H9 (cell line): ENCODE data around the gene FCHSD2. TPM values are rescaled to one million over a fixed set of nuclear protein-coding genes. Genes with fewer than 3 reads are reported as not detected.

ENCODE experiments used
- DNase-seq: peaks from one replicate; pipeline ENCODE4 v3.0.0-alpha.2; 2017
- H2AFZ ChIP-seq: one replicate; pipeline ENCODE4 v1.6.1; 2013; ENCODE audit warnings: mild to moderate bottlenecking, low read length, control low read depth, moderate library complexity
- H2AK5ac ChIP-seq: 2 replicates; pipeline ENCODE4 v1.6.1; 2013; ENCODE audit warnings: low read length, control low read depth, mixed read lengths; ENCODE audit not compliant: insufficient read length
- H2BK120ac ChIP-seq: one replicate; pipeline ENCODE4 v1.6.1; 2013; ENCODE audit warnings: low read depth, mild to moderate bottlenecking, low read length, control low read depth, inconsistent platforms; ENCODE audit not compliant: poor library complexity, severe bottlenecking
- H2BK12ac ChIP-seq: 2 replicates; pipeline ENCODE4 v1.6.1; 2013; ENCODE audit warnings: low read length, control low read depth, mixed read lengths, low read depth; ENCODE audit not compliant: insufficient read length
- H2BK15ac ChIP-seq: 2 replicates; pipeline ENCODE4 v1.6.1; 2013; ENCODE audit warnings: low read depth, low read length, control low read depth
- H2BK20ac ChIP-seq: one replicate; pipeline ENCODE4 v1.6.1; 2013; ENCODE audit warnings: low read depth, mild to moderate bottlenecking, low read length, control low read depth, inconsistent platforms; ENCODE audit not compliant: poor library complexity, severe bottlenecking
- H2BK5ac ChIP-seq: 2 replicates; pipeline ENCODE4 v1.6.1; 2013; ENCODE audit warnings: low read length, control low read depth, mixed read lengths; ENCODE audit not compliant: insufficient read length
- H3K14ac ChIP-seq: 2 replicates; pipeline ENCODE4 v1.6.1; 2013; ENCODE audit warnings: low read length, control low read depth; ENCODE audit not compliant: insufficient read depth
- H3K18ac ChIP-seq: 2 replicates; pipeline ENCODE4 v1.6.1; 2013; ENCODE audit warnings: low read depth, mild to moderate bottlenecking, mixed read lengths, low read length, control low read depth; ENCODE audit not compliant: insufficient read length
- H3K23ac ChIP-seq: 2 replicates; pipeline ENCODE4 v1.6.1; 2013; ENCODE audit warnings: low read length, control low read depth, mixed read lengths, low read depth; ENCODE audit not compliant: insufficient read length
- H3K23me2 ChIP-seq: 2 replicates; pipeline ENCODE4 v1.6.1; 2013; ENCODE audit warnings: low read depth, mild to moderate bottlenecking, mixed read lengths, low read length, control low read depth; ENCODE audit not compliant: insufficient read length, poor library complexity, severe bottlenecking
- H3K27ac ChIP-seq: 2 replicates; pipeline ENCODE4 v1.5.1; 2013; ENCODE audit warnings: low read length, control low read depth, mixed read lengths, low read depth; ENCODE audit not compliant: insufficient read length
- H3K27me3 ChIP-seq: 2 replicates; pipeline ENCODE4 v1.6.1; 2013; ENCODE audit warnings: low read length, control low read depth, inconsistent platforms; ENCODE audit not compliant: insufficient read depth
- H3K4ac ChIP-seq: 2 replicates; pipeline ENCODE4 v1.6.1; 2013; ENCODE audit warnings: low read depth, mild to moderate bottlenecking, control low read depth, inconsistent platforms, low read length, moderate library complexity
- H3K4me1 ChIP-seq: 2 replicates; pipeline ENCODE4 v1.6.1; 2013; ENCODE audit warnings: low read length, control low read depth, inconsistent platforms; ENCODE audit not compliant: insufficient read depth
- H3K4me2 ChIP-seq: 2 replicates; pipeline ENCODE4 v1.6.1; 2013; ENCODE audit warnings: low read length, control low read depth, mixed read lengths; ENCODE audit not compliant: insufficient read length, insufficient read depth
- H3K56ac ChIP-seq: 2 replicates; pipeline ENCODE4 v1.6.1; 2013; ENCODE audit warnings: low read depth, mild to moderate bottlenecking, mixed read lengths, low read length, control low read depth; ENCODE audit not compliant: insufficient read length
- H3K79me1 ChIP-seq: 2 replicates; pipeline ENCODE4 v1.6.1; 2013; ENCODE audit warnings: low read depth, mild to moderate bottlenecking, moderate library complexity, low read length, control low read depth, inconsistent platforms; ENCODE audit not compliant: insufficient read depth, poor library complexity, severe bottlenecking
- H3K79me2 ChIP-seq: 2 replicates; pipeline ENCODE4 v1.6.1; 2013; ENCODE audit warnings: low read length, control low read depth, inconsistent platforms; ENCODE audit not compliant: insufficient read depth
- H3K9ac ChIP-seq: 2 replicates; pipeline ENCODE4 v1.6.1; 2013; ENCODE audit warnings: low read length, control low read depth, mixed read lengths; ENCODE audit not compliant: insufficient read length; ENCODE audit errors: extremely low read depth
- H3K9me3 ChIP-seq: one replicate; pipeline ENCODE4 v1.6.1; 2013; ENCODE audit warnings: low read depth, low read length, inconsistent platforms; ENCODE audit not compliant: control insufficient read depth
- H3T11ph ChIP-seq: one replicate; pipeline ENCODE4 v1.6.1; 2013; ENCODE audit warnings: mild to moderate bottlenecking, low read length, control low read depth, inconsistent platforms
- H4K20me1 ChIP-seq: one replicate; pipeline ENCODE4 v1.6.1; 2013; ENCODE audit not compliant: control insufficient read depth, insufficient read length, insufficient read depth
- H4K5ac ChIP-seq: 2 replicates; pipeline ENCODE4 v1.6.1; 2013; ENCODE audit warnings: low read depth, mild to moderate bottlenecking, mixed read lengths, low read length, control low read depth; ENCODE audit not compliant: insufficient read length
- H4K8ac ChIP-seq: replicated peaks from 2 replicates; pipeline ENCODE4 v1.6.1; 2013; ENCODE audit warnings: low read length, control low read depth, mixed read lengths, low read depth; ENCODE audit not compliant: insufficient read length
- H4K91ac ChIP-seq: 2 replicates; pipeline ENCODE4 v1.6.1; 2013; ENCODE audit warnings: low read depth, mild to moderate bottlenecking, moderate library complexity, mixed read lengths, low read length, control low read depth; ENCODE audit not compliant: insufficient read length
- H3K27ac Mint-ChIP-seq, 3 experiments: 2 replicates in 2 of 3; 3 replicates in 1 of 3; pipeline ENCODE4 v1.8.0; 2020 to 2021; ENCODE audit warnings: mixed read lengths in 3 of 3, mild to moderate bottlenecking in 1 of 3, moderate library complexity in 1 of 3
- H3K27me3 Mint-ChIP-seq: 2 replicates; pipeline ENCODE4 v1.8.0; 2021; ENCODE audit warnings: low read depth, mild to moderate bottlenecking, moderate library complexity, mixed read lengths
- H3K36me3 Mint-ChIP-seq, 3 experiments: 2 replicates in 2 of 3; 3 replicates in 1 of 3; pipeline ENCODE4 v1.8.0; 2020 to 2021; ENCODE audit warnings: low read depth in 3 of 3, mixed read lengths in 3 of 3; ENCODE audit not compliant: insufficient read depth in 1 of 3
- H3K4me1 Mint-ChIP-seq, 2 experiments: 2 replicates each; pipeline ENCODE4 v1.8.0; 2020; ENCODE audit warnings: mixed read lengths in 2 of 2
- H3K4me3 Mint-ChIP-seq, 2 experiments: 2 replicates in 1 of 2; 3 replicates in 1 of 2; pipeline ENCODE4 v1.8.0; 2020 to 2021; ENCODE audit warnings: mild to moderate bottlenecking in 2 of 2, mixed read lengths in 2 of 2, moderate library complexity in 1 of 2
- H3K9me3 Mint-ChIP-seq, 2 experiments: 2 replicates in 1 of 2; 3 replicates in 1 of 2; pipeline ENCODE4 v1.8.0; 2020; ENCODE audit warnings: mild to moderate bottlenecking in 2 of 2, mixed read lengths in 2 of 2, moderate library complexity in 1 of 2
- total RNA-seq: library from RNA; stranded (reverse); gene quantifications from 2 replicates; pipeline ENCODE4 v1.2.1, GENCODE V29; 2021
- TF ChIP-seq, protein P1 (sequence below): fragments of 200-600 bp; sonication (generic); conservative IDR thresholded peaks from 3 replicates; pipeline ENCODE4 v1.8.0; 2021; ENCODE audit warnings: antibody characterized with exemption, mild to moderate bottlenecking

Gene FCHSD2
- total RNA-seq, 1 experiment from 2014 or later, result 17.8 TPM

- DNase-seq, result no peak
- no peaks in the 10 kb centered on the region for H3K27me3 Mint-ChIP-seq
Measured at GRCh38 chr11:72897506-72897905, 244.6 kb downstream of the FCHSD2 start.

More at GRCh38 chr11:72897506-72897905, 244.6 kb downstream of the FCHSD2 start:
- Mint-ChIP-seq H3K4me1 (no peaks in the 10 kb centered on the region), H3K36me3 (no peaks in the 10 kb centered on the region), H3K27ac (no peak overlapping the region), H3K4me3 (no peak overlapping the region), H3K9me3 (no peaks in the 10 kb centered on the region)
- Histone ChIP-seq H3K79me2 (no peaks in the 10 kb centered on the region), H3K4me1 (no peaks in the 10 kb centered on the region), H4K91ac (no peak overlapping the region), H3K23ac (no peak overlapping the region), H2BK12ac (no peak overlapping the region), H3K27ac (no peak overlapping the region), H3K14ac (no peak overlapping the region), H3K4ac (no peak overlapping the region), H4K20me1 (no peaks in the 10 kb centered on the region), H2BK5ac (no peak overlapping the region), H4K8ac (no peak overlapping the region), H3K23me2 (no peaks in the 10 kb centered on the region), H4K5ac (no peak overlapping the region), H3K18ac (no peak overlapping the region), H3T11ph (no peak overlapping the region), H3K79me1 (no peaks in the 10 kb centered on the region), H2BK20ac (no peak overlapping the region), H2AK5ac (no peak overlapping the region), H2BK120ac (no peak overlapping the region), H3K9me3 (no peaks in the 10 kb centered on the region), H2AFZ (no peak overlapping the region), H3K4me2 (no peak overlapping the region), H3K9ac (no peak overlapping the region), H2BK15ac (no peak overlapping the region), H3K56ac (no peak overlapping the region), H3K27me3 (no peaks in the 10 kb centered on the region)
- TF ChIP-seq, protein P1, sequence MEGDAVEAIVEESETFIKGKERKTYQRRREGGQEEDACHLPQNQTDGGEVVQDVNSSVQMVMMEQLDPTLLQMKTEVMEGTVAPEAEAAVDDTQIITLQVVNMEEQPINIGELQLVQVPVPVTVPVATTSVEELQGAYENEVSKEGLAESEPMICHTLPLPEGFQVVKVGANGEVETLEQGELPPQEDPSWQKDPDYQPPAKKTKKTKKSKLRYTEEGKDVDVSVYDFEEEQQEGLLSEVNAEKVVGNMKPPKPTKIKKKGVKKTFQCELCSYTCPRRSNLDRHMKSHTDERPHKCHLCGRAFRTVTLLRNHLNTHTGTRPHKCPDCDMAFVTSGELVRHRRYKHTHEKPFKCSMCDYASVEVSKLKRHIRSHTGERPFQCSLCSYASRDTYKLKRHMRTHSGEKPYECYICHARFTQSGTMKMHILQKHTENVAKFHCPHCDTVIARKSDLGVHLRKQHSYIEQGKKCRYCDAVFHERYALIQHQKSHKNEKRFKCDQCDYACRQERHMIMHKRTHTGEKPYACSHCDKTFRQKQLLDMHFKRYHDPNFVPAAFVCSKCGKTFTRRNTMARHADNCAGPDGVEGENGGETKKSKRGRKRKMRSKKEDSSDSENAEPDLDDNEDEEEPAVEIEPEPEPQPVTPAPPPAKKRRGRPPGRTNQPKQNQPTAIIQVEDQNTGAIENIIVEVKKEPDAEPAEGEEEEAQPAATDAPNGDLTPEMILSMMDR, result no peak
